Natural killer cell (primary cell): Measurements from ENCODE around the gene EMILIN1. TPM values are rescaled to one million over a fixed set of nuclear protein-coding genes. Genes with fewer than 3 reads are reported as not detected.

ENCODE experiments used
- ATAC-seq, 3 donors: fragments of 150-1000 bp in 2 of 3; fragments of 200-7000 bp in 1 of 3; cut with Tn5 transposase; 1 replicate in 1 of 3; 2 replicates in 2 of 3; pipeline ENCODE4 v1.10.0; 2021; ENCODE audit warnings: mild to moderate bottlenecking in 2 of 3, moderate library complexity in 2 of 3
- DNase-seq, 2 donors: peaks; one replicate each; pipeline versions ENCODE4 v3.0.0 to v3.0.0-alpha.2; 2013 to 2021; ENCODE audit warnings: mixed read lengths in 1 of 2
- H3K27ac ChIP-seq: one replicate; pipeline ENCODE4 v1.5.1; 2013; ENCODE audit warnings: mild to moderate bottlenecking, low read length
- H3K27me3 ChIP-seq: one replicate; pipeline ENCODE4 v1.6.1; 2013; ENCODE audit warnings: low read length; ENCODE audit not compliant: control insufficient read depth, insufficient read depth
- H3K36me3 ChIP-seq: one replicate; pipeline ENCODE4 v1.6.1; 2013; ENCODE audit warnings: low read length; ENCODE audit not compliant: control insufficient read depth, insufficient read depth
- H3K4me1 ChIP-seq: one replicate; pipeline ENCODE4 v1.6.1; 2013; ENCODE audit warnings: low read length; ENCODE audit not compliant: control insufficient read depth, insufficient read depth
- H3K4me3 ChIP-seq: one replicate; pipeline ENCODE4 v1.5.1; 2013; ENCODE audit warnings: low read length
- H3K9me3 ChIP-seq: one replicate; pipeline ENCODE4 v1.6.1; 2013; ENCODE audit warnings: low read length; ENCODE audit not compliant: control insufficient read depth, insufficient read depth
- H3K27ac Mint-ChIP-seq, 2 donors: one replicate each; pipeline ENCODE4 v1.8.0; 2022; ENCODE audit warnings: mild to moderate bottlenecking in 2 of 2, mixed read lengths in 2 of 2, moderate library complexity in 1 of 2
- H3K27me3 Mint-ChIP-seq, 2 donors: one replicate each; pipeline ENCODE4 v1.8.0; 2022; ENCODE audit warnings: low read depth in 2 of 2, mixed read lengths in 2 of 2
- H3K36me3 Mint-ChIP-seq: one replicate; pipeline ENCODE4 v1.8.0; 2022; ENCODE audit warnings: mixed read lengths
- H3K4me1 Mint-ChIP-seq, 2 donors: one replicate each; pipeline ENCODE4 v1.8.0; 2022; ENCODE audit warnings: mixed read lengths in 2 of 2
- H3K4me3 Mint-ChIP-seq: one replicate; pipeline ENCODE4 v1.8.0; 2022; ENCODE audit warnings: mild to moderate bottlenecking, moderate library complexity, mixed read lengths
- H3K9me3 Mint-ChIP-seq, 2 donors: one replicate each; pipeline ENCODE4 v1.8.0; 2022; ENCODE audit warnings: mixed read lengths in 2 of 2
- CTCF ChIP-seq: fragments of 200-600 bp; IDR thresholded peaks from one replicate; pipeline ENCODE4 v1.8.0; 2022; ENCODE audit warnings: antibody characterized with exemption
- WGBS: methylation state at CpG from one replicate; pipeline ENCODE4 v1.1.7; 2013; ENCODE audit warnings: missing lambda C conversion rate; ENCODE audit not compliant: insufficient coverage; 5-methylcytosine and 5-hydroxymethylcytosine counted together
- intact Hi-C: fragments of 100-400 bp; cut with micrococcal nuclease; formaldehyde crosslinking; loops from one replicate; pipeline ENCODE4 v1.14.2; 2022
- total RNA-seq, 4 donors: library from RNA; stranded (reverse); fragments of 120-200 nt in 1 of 4; gene quantifications; one replicate each; pipeline versions ENCODE4 v1.2.3 to v1.2.4, GENCODE V29; 2013 to 2022

The EMILIN1 gene
- total RNA-seq, 3 donors from 2014 or later (not counting 1 experiment from before 2014, with no cell fraction given), result 0.31 to 0.78 (median 0.41) TPM

- no peak overlapping the region for H3K27ac Mint-ChIP-seq
- no peak for DNase-seq
- intact Hi-C loops, result no loop called here
Measured at GRCh38 chr2:27058210-27058609, 20.2 kb upstream of the EMILIN1 start.

GRCh38 chr2:27059141-27059820 lies 19.1 kb upstream of the EMILIN1 start:
- no peaks in the 10 kb centered on the region for H3K36me3 Mint-ChIP-seq
- no peak for ATAC-seq
- H3K4me3 Mint-ChIP-seq, result no peak overlapping the region
- no peak for DNase-seq
- no peaks in the 10 kb centered on the region for H3K9me3 ChIP-seq
- H3K27me3 Mint-ChIP-seq, result no peaks in the 10 kb centered on the region
- H3K4me1 ChIP-seq, result no peaks in the 10 kb centered on the region
- intact Hi-C loops, result no loop called here
- WGBS, result 96% methylated on average over 15 of the region's 15 CpGs
- H3K4me3 ChIP-seq, result no peak overlapping the region
- no peaks in the 10 kb centered on the region for H3K27me3 ChIP-seq
- H3K4me1 Mint-ChIP-seq, result peaks cover 0 to 8% of the 10 kb centered on the region in 2 donors
- H3K36me3 ChIP-seq, result peaks cover 28% of the 10 kb centered on the region
- H3K27ac Mint-ChIP-seq, result no peak overlapping the region
- TF ChIP-seq CTCF, result no peak
- H3K27ac ChIP-seq, result no peak overlapping the region
- H3K9me3 Mint-ChIP-seq, result no peaks in the 10 kb centered on the region

More at GRCh38 chr2:27058210-27058609, 20.2 kb upstream of the EMILIN1 start:
- Histone ChIP-seq H3K27me3 (no peaks in the 10 kb centered on the region), H3K4me1 (no peaks in the 10 kb centered on the region), H3K36me3 (peaks cover 28% of the 10 kb centered on the region), H3K4me3 (no peak overlapping the region), H3K9me3 (no peaks in the 10 kb centered on the region), H3K27ac (no peak overlapping the region)
- Mint-ChIP-seq H3K36me3 (no peaks in the 10 kb centered on the region), H3K9me3 (no peaks in the 10 kb centered on the region), H3K4me3 (no peak overlapping the region), H3K4me1 (peaks cover 0 to 8% of the 10 kb centered on the region in 2 donors), H3K27me3 (no peaks in the 10 kb centered on the region)
- TF ChIP-seq CTCF, result no peak
- 95% methylated on average over 10 of the region's 10 CpGs for WGBS
- ATAC-seq, result no peak

GRCh38 chr2:27060323-27060722 lies 18.1 kb upstream of the EMILIN1 start:
- Mint-ChIP-seq H3K27ac (no peak overlapping the region), H3K9me3 (no peaks in the 10 kb centered on the region), H3K27me3 (no peaks in the 10 kb centered on the region), H3K4me3 (no peak overlapping the region), H3K36me3 (no peaks in the 10 kb centered on the region), H3K4me1 (peaks cover 0 to 5% of the 10 kb centered on the region in 2 donors)
- WGBS, result 96% methylated on average over 3 of the region's 3 CpGs
- H3K9me3 ChIP-seq, result no peaks in the 10 kb centered on the region
- intact Hi-C loops, result no loop called here
- H3K4me1 ChIP-seq, result no peaks in the 10 kb centered on the region
- no peak overlapping the region for H3K27ac ChIP-seq
- H3K36me3 ChIP-seq, result peaks cover 20% of the 10 kb centered on the region
- DNase-seq, result no peak
- no peak overlapping the region for H3K4me3 ChIP-seq
- ATAC-seq, result no peak
- H3K27me3 ChIP-seq, result no peaks in the 10 kb centered on the region
- TF ChIP-seq CTCF, result no peak

- Histone ChIP-seq H3K4me1 (peaks cover 10% of the 10 kb centered on the region), H3K9me3 (no peaks in the 10 kb centered on the region), H3K27me3 (no peaks in the 10 kb centered on the region), H3K4me3 (no peak overlapping the region), H3K36me3 (peaks cover 23% of the 10 kb centered on the region), H3K27ac (no peak overlapping the region)
- H3K9me3 Mint-ChIP-seq, result no peaks in the 10 kb centered on the region
- no peak overlapping the region for H3K4me3 Mint-ChIP-seq
- no peaks in the 10 kb centered on the region for H3K36me3 Mint-ChIP-seq
- H3K27me3 Mint-ChIP-seq, result no peaks in the 10 kb centered on the region
- DNase-seq (no peak), ATAC-seq (no peak)
- H3K27ac Mint-ChIP-seq, result peak overlapping the region in 1 of 2 donors; percentile 6
- intact Hi-C loops, result no loop called here
- WGBS, result 100% methylated on average over 3 of the region's 3 CpGs
- no peak for TF ChIP-seq CTCF
- H3K4me1 Mint-ChIP-seq, result peaks cover 21 to 40% of the 10 kb centered on the region in 2 donors
Measured at GRCh38 chr2:27065128-27065527, 13.3 kb upstream of the EMILIN1 start.
